Measurements from ENCODE around the gene TACR1.
A peak's percentile ranks its signal among the peaks of the same experiment; 100 is the strongest.

Gene TACR1

DNA sequence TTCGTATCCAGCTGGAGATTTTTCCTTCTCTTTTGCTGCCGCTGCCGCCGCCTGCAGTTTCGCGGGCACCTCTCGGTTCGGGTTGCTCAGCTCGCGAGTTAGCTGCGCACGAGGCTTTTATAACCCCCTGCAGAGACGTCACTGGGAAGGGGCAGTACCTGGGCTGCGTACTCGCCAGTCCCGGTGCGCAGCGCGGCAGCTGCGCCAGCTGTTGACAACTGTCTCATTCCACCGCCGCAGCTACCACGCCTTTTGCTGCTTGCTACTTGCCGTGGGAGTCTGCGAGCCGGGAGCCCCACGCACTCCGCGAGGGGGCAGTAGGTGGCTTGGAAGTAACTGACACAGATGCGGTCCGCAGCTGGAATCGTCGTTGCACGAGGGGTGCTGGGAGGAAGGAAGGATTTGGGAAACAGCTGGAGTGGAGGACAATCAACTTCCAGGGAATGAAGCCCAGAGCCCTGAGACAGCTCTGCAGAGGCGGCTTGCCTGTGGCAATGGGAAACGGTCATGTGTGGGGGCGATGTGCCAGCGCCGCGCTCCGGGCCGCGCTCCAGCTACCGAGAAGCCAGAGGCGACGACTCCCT lies at the start of gene TACR1:
Gene TACR1 (minus strand): TSS at position 93 of the 584 bp plus-strand sequence. CDS start 586 bp downstream, outside the sequence.
- CTCF ChIA-PET = interaction anchor here (0.5 to 1.6 kb wide), 20 partner anchors 9 to 645 kb away, joined by 3 to 5 read pairs (median 3); no protein-coding TSS in a partner anchor
- Histone ChIP-seq H3K36me3 (ENCODE audit: control insufficient read depth in 2 of 2, insufficient read depth in 1 of 2, low read length in 2 of 2) (no peaks in the 10 kb centered on the region), H3K4me1 (ENCODE audit: control insufficient read depth, insufficient read depth, low read length) (peaks cover 4% of the 10 kb centered on the region; the same call in 1 of the 2 replicates), H3K27ac (ENCODE audit: extremely low read depth, low read depth, low read length) (no peak within 1 kb of the TSS), H3K9me3 (ENCODE audit: control insufficient read depth, insufficient read depth, low read depth, low read length) (no peaks in the 10 kb centered on the region), H3K4me3 (ENCODE audit: low read depth, low read length) (peak within 1 kb of the TSS; percentile 43)
- POLR2A ChIA-PET = no interaction called here
- peak; percentile 19; the same call in 1 of the 2 replicates for TF ChIP-seq ZNF654 (tag by site-specific recombination; IDR thresholded peaks at IDR 0.05; ENCODE audit: low read depth)
- peak; percentile 65 for TF ChIP-seq GLIS2 (tag by site-specific recombination; IDR thresholded peaks at IDR 0.05)
- TF ChIP-seq YY1 (tag by site-specific recombination; IDR thresholded peaks at IDR 0.05) = no peak
- TF ChIP-seq ZNF600 (tag by site-specific recombination; IDR thresholded peaks at IDR 0.05) = 0 out of 2 replicates have a peak, but pooled peaks have one; percentile 27
- TF ChIP-seq ZNF2 (tag by site-specific recombination; IDR thresholded peaks at IDR 0.05) = 0 out of 2 replicates have a peak, but pooled peaks have one; percentile 47
- TF ChIP-seq ZNF335 (tag by site-specific recombination; conservative IDR thresholded peaks at IDR 0.05) = peak; percentile 41
- no peak for TF ChIP-seq ZNF561 (tag by site-specific recombination; IDR thresholded peaks at IDR 0.05; ENCODE audit: borderline replicate concordance)
- TF ChIP-seq, protein P1, sequence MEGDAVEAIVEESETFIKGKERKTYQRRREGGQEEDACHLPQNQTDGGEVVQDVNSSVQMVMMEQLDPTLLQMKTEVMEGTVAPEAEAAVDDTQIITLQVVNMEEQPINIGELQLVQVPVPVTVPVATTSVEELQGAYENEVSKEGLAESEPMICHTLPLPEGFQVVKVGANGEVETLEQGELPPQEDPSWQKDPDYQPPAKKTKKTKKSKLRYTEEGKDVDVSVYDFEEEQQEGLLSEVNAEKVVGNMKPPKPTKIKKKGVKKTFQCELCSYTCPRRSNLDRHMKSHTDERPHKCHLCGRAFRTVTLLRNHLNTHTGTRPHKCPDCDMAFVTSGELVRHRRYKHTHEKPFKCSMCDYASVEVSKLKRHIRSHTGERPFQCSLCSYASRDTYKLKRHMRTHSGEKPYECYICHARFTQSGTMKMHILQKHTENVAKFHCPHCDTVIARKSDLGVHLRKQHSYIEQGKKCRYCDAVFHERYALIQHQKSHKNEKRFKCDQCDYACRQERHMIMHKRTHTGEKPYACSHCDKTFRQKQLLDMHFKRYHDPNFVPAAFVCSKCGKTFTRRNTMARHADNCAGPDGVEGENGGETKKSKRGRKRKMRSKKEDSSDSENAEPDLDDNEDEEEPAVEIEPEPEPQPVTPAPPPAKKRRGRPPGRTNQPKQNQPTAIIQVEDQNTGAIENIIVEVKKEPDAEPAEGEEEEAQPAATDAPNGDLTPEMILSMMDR (tag by site-specific recombination; IDR thresholded peaks at IDR 0.05) = peak; percentile 93
- TF ChIP-seq SCRT2 (tag by site-specific recombination; IDR thresholded peaks at IDR 0.05) = peak; percentile 54; the same call in 1 of the 2 replicates
- TF ChIP-seq ZSCAN16 (tag by site-specific recombination; IDR thresholded peaks at IDR 0.05) = no peak
- no peak for TF ChIP-seq ZFP3 (tag by site-specific recombination; IDR thresholded peaks at IDR 0.05; ENCODE audit: low read depth)
- TF ChIP-seq MYNN (tag by site-specific recombination; IDR thresholded peaks at IDR 0.05; ENCODE audit: borderline replicate concordance) = no peak
- no peak for TF ChIP-seq ZNF560 (tag by site-specific recombination; IDR thresholded peaks at IDR 0.05; ENCODE audit: borderline replicate concordance)
- TF ChIP-seq ZNF138 (tag by site-specific recombination; IDR thresholded peaks at IDR 0.05; ENCODE audit: borderline replicate concordance) = no peak
- no peak for TF ChIP-seq ZNF777 (tag by site-specific recombination; IDR thresholded peaks at IDR 0.05; ENCODE audit: borderline replicate concordance)
- TF ChIP-seq ZBTB26 (tag by site-specific recombination; optimal IDR thresholded peaks at IDR 0.05) = peak; percentile 48
- TF ChIP-seq HOXD13 (CRISPR knock-in tag; IDR thresholded peaks at IDR 0.05; ENCODE audit: borderline replicate concordance) = no peak
- peak; percentile 68 for TF ChIP-seq EGR2 (tag by site-specific recombination; IDR thresholded peaks at IDR 0.05; ENCODE audit: low read depth)
- peak; percentile 17; the same call in 1 of the 2 replicates for TF ChIP-seq ZBTB20 (tag by site-specific recombination; IDR thresholded peaks at IDR 0.05)
- TF ChIP-seq ZNF843 (tag by site-specific recombination; IDR thresholded peaks at IDR 0.05) = no peak
- no peak for TF ChIP-seq ZNF416 (tag by site-specific recombination; IDR thresholded peaks at IDR 0.05)
- TF ChIP-seq KLF16 (tag by site-specific recombination; IDR thresholded peaks at IDR 0.05) = no peak
- TF ChIP-seq ZNF280D (tag by site-specific recombination; IDR thresholded peaks at IDR 0.05) = no peak
- no peak for TF ChIP-seq ZNF571 (tag by site-specific recombination; IDR thresholded peaks at IDR 0.05)
- 0 out of 2 replicates have a peak, but pooled peaks have one; percentile 48 for TF ChIP-seq ZFP37 (tag by site-specific recombination; IDR thresholded peaks at IDR 0.05)
- TF ChIP-seq ZNF112 (tag by site-specific recombination; IDR thresholded peaks at IDR 0.05) = no peak
- 0 out of 2 replicates have a peak, but pooled peaks have one; percentile 41 for TF ChIP-seq ZNF76 (tag by site-specific recombination; IDR thresholded peaks at IDR 0.05; ENCODE audit: borderline replicate concordance, low read depth)
- TF ChIP-seq HOXA7 (CRISPR knock-in tag; IDR thresholded peaks at IDR 0.05; ENCODE audit: borderline replicate concordance) = no peak
- no peak; the same call in 1 of the 2 replicates for TF ChIP-seq SP2 (tag by site-specific recombination; IDR thresholded peaks at IDR 0.05)
- TF ChIP-seq ZFHX2 (tag by site-specific recombination; conservative IDR thresholded peaks at IDR 0.05) = peak; percentile 84
- TF ChIP-seq ZNF785 (tag by site-specific recombination; IDR thresholded peaks at IDR 0.05) = no peak
- TF ChIP-seq ZNF449 (tag by site-specific recombination; IDR thresholded peaks at IDR 0.05) = no peak
- peak; percentile 90 for TF ChIP-seq GLIS1 (tag by site-specific recombination; IDR thresholded peaks at IDR 0.05)

Data from HEK293 (cell line).